AG04450 (cell line): ENCODE measurements around the gene BPHL. TPM values are rescaled to one million over a fixed set of nuclear protein-coding genes. Genes with fewer than 3 reads are reported as not detected.
"Not testable (repeated sequence)": the region's sequence is repeated elsewhere in the genome, so short reads cannot be mapped to it uniquely, and the experiment has no call there.

Experiments
- CTCF ChIA-PET: fragments of 300-600, 350-600 bp; formaldehyde crosslinking; extraction: SDS; loops from one replicate; lab custom pipeline; 2022; ENCODE audit warnings: antibody characterized with exemption, inconsistent platforms; lab: Charles Lee
- POLR2A ChIA-PET: fragments of 350-600 bp; formaldehyde crosslinking; extraction: SDS; loops from one replicate; lab custom pipeline; 2021; ENCODE audit warnings: antibody characterized with exemption, inconsistent platforms; lab: Yijun Ruan, JAX
- DNase-seq: peaks from one replicate; pipeline ENCODE4 v3.0.0-alpha.2; 2011; ENCODE audit warnings: low read depth, low spot score
- H3K27ac ChIP-seq: one replicate; pipeline ENCODE4 v1.5.1; 2012; ENCODE audit warnings: low read depth, low read length, control low read depth
- H3K27me3 ChIP-seq: one replicate; pipeline ENCODE4 v1.6.0; 2012; ENCODE audit warnings: low read length; ENCODE audit not compliant: control insufficient read depth, insufficient read depth
- H3K4me3 ChIP-seq: 2 replicates; pipeline ENCODE4 v1.5.1; 2011; ENCODE audit warnings: mild to moderate bottlenecking, low read depth, low read length, control low read depth
- H3K9me3 ChIP-seq: 2 replicates; pipeline ENCODE4 v1.5.1; 2012; ENCODE audit warnings: low read length; ENCODE audit not compliant: control insufficient read depth, insufficient read depth
- CTCF ChIP-seq: IDR thresholded peaks from 2 replicates; pipeline ENCODE4 v1.5.1; 2011; ENCODE audit warnings: low read depth, low read length, control low read depth, inconsistent platforms
- polyA plus RNA-seq: library from polyadenylated mRNA; depleted of rRNA; stranded (reverse); fragments of >200 nt; gene quantifications from 2 replicates; pipeline ENCODE4 v1.2.3, GENCODE V29; 2011

BPHL gene
- polyA plus RNA-seq, 1 experiment = 24.4 TPM

GRCh38 chr6:3183066-3183465 lies 64.6 kb downstream of the BPHL start:
- Histone ChIP-seq H3K9me3 (no peaks in the 10 kb centered on the region), H3K27me3 (peaks cover 31% of the 10 kb centered on the region), H3K4me3 (no peak overlapping the region), H3K27ac (no peak overlapping the region)
- POLR2A ChIA-PET = no interaction called here
- TF ChIP-seq CTCF = no peak
- CTCF ChIA-PET = interaction anchor here (0.6 to 1.2 kb wide), 3 partner anchors 26 to 354 kb away, joined by 3 read pairs; partner anchors contain the start of gene TUBB2A
- DNase-seq = no peak

- CTCF ChIA-PET = interaction anchor here (0.5 to 1.1 kb wide), 2 partner anchors 51 to 60 kb away, joined by 3 read pairs; no protein-coding TSS in a partner anchor
- DNase-seq = no peak
- TF ChIP-seq CTCF = no peak
- Histone ChIP-seq H3K4me3 (no peak overlapping the region), H3K27ac (no peak overlapping the region), H3K27me3 (peaks cover 32% of the 10 kb centered on the region), H3K9me3 (0 out of 2 replicates have a peak, but pooled peaks cover 2% of the 10 kb centered on the region)
- POLR2A ChIA-PET = no interaction called here
Measured at GRCh38 chr6:3186974-3187382, 68.5 kb downstream of the BPHL start.

- ChIA-PET POLR2A (no interaction called here), CTCF (no interaction called here)
- 0 out of 2 replicates have a peak, but pooled peaks cover 2% of the 10 kb centered on the region for H3K9me3 ChIP-seq
- H3K4me3 ChIP-seq = no peak overlapping the region
- H3K27me3 ChIP-seq = peaks cover 32% of the 10 kb centered on the region
- H3K27ac ChIP-seq = no peak overlapping the region
- TF ChIP-seq CTCF = no peak
- DNase-seq = no peak
Measured at GRCh38 chr6:3188262-3188661, 69.8 kb downstream of the BPHL start.

- DNase-seq = not testable (repeated sequence)
Measured at GRCh38 chr6:3189192-3189591, 70.7 kb downstream of the BPHL start.

DNA sequence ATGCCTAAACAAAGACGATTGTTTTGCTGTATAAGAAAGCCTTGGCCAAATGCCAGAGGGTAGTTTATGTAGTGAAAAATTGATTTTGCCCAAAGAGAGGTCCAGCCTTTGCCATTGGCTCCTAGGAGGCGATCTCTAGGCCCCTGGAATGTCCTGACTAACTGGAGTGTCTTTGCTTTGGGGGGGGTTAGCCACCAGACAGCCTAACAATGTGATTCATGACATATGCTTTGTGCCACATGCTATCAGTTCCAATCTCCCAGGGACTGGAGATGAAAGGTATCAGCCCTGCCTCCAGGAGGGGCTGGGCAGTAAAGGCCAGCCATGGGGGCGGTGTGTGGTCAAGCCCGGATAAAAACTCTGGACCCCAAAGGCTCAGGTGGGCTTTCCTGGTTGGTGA lies 71.5 kb downstream of the BPHL start:
- POLR2A ChIA-PET = no interaction called here
- Histone ChIP-seq H3K4me3 (no peak overlapping the region), H3K27ac (no peak overlapping the region), H3K27me3 (peaks cover 16% of the 10 kb centered on the region), H3K9me3 (0 out of 2 replicates have a peak, but pooled peaks cover 2% of the 10 kb centered on the region)
- CTCF ChIA-PET = no interaction called here
- no peak for TF ChIP-seq CTCF
- no peak for DNase-seq

More at GRCh38 chr6:3189192-3189591, 70.7 kb downstream of the BPHL start:
- POLR2A ChIA-PET = interaction anchor here (0.7 kb wide), 1 partner anchor 32 kb away, joined by 3 read pairs; the partner anchor contains the start of gene TUBB2A
- CTCF ChIA-PET, H3K4me3 ChIP-seq, H3K9me3 ChIP-seq, H3K27ac ChIP-seq: not testable (repeated sequence)
- H3K27me3 ChIP-seq = peaks cover 23% of the 10 kb centered on the region
